Vagina (tissue), 2 donors: ENCODE measurements around the gene GPR37L1.

Experiments used
- POLR2A ChIP-seq, 2 donors: fragments of 450-650 bp; IDR thresholded peaks; one replicate each; pipeline ENCODE4 v1.6.1; 2017; ENCODE audit warnings: antibody characterized with exemption in 2 of 2, mild to moderate bottlenecking in 2 of 2, moderate library complexity in 2 of 2
- POLR2AphosphoS5 ChIP-seq, 2 donors: sonication (generic); formaldehyde crosslinking; IDR thresholded peaks; one replicate each; pipeline ENCODE4 v1.9.0; 2017; ENCODE audit warnings: antibody characterized with exemption in 2 of 2, mild to moderate bottlenecking in 2 of 2, low read depth in 1 of 2; ENCODE audit not compliant: insufficient read depth in 1 of 2
- TF ChIP-seq, protein P1 (sequence below), 3 experiments: fragments of 450-650 bp in 2 of 3; fragments of 200-600 bp in 1 of 3; sonication (generic) in 1 of 3; IDR thresholded peaks; one replicate each; pipeline ENCODE4 v1.5.1; 2017 to 2019; ENCODE audit warnings: antibody characterized with exemption in 3 of 3, mild to moderate bottlenecking in 2 of 3, moderate library complexity in 2 of 3

DNA sequence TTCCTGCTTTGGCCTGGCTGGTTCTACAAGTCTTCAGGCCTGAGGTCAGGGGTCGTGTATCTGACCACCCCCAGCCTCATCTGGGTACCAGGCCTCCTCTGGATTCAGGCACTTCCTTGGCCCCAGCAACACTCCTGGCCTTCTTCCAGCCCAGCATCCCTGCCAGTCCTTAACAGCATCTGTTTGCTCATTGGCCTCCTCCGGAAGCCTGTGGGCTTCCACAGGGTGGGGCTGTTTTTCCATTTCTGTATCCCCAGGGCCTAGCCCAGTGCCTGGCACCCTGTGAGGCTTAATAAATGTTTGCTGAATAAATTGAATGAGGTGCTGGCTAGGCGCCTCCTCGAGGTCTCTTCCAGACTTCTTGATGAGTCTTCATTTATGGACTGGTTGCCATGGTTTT, 21.5 kb upstream of the GPR37L1 start:
- TF ChIP-seq, protein P1, sequence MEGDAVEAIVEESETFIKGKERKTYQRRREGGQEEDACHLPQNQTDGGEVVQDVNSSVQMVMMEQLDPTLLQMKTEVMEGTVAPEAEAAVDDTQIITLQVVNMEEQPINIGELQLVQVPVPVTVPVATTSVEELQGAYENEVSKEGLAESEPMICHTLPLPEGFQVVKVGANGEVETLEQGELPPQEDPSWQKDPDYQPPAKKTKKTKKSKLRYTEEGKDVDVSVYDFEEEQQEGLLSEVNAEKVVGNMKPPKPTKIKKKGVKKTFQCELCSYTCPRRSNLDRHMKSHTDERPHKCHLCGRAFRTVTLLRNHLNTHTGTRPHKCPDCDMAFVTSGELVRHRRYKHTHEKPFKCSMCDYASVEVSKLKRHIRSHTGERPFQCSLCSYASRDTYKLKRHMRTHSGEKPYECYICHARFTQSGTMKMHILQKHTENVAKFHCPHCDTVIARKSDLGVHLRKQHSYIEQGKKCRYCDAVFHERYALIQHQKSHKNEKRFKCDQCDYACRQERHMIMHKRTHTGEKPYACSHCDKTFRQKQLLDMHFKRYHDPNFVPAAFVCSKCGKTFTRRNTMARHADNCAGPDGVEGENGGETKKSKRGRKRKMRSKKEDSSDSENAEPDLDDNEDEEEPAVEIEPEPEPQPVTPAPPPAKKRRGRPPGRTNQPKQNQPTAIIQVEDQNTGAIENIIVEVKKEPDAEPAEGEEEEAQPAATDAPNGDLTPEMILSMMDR (IDR thresholded peaks at IDR 0.05): no peak
- no peak for TF ChIP-seq POLR2A (IDR thresholded peaks at IDR 0.05)
- TF ChIP-seq POLR2AphosphoS5 (IDR thresholded peaks at IDR 0.05; ENCODE audit: insufficient read depth in 1 of 2, low read depth in 1 of 2): no peak
